ENCODE measurements around the gene IGF2BP2. TPM values are rescaled to one million over a fixed set of nuclear protein-coding genes. Genes with fewer than 3 reads are reported as not detected.

The IGF2BP2 gene
- total and polyA plus RNA-seq, 2 experiments from 2014 or later: 88.9 to 91.8 TPM

- TF ChIP-seq EZH2 (IDR thresholded peaks at IDR 0.05; ENCODE audit: borderline replicate concordance) (no peak), EZH2phosphoT487 (IDR thresholded peaks at IDR 0.05; ENCODE audit: low read depth, severe bottlenecking, unreplicated experiment) (no peak), CTCF (IDR thresholded peaks at IDR 0.05; ENCODE audit: poor library complexity) (no peak)
- Histone ChIP-seq H3K9me2 (replicated peaks; ENCODE audit: insufficient read depth) (no peaks in the 10 kb centered on the region), H3K4me2 (no peak overlapping the region), H3K27me3 (no peaks in the 10 kb centered on the region), H3K36me3 (replicated peaks; ENCODE audit: insufficient read depth, low read depth) (no peaks in the 10 kb centered on the region), H3K4me3 (no peak overlapping the region), H3K79me2 (no peaks in the 10 kb centered on the region), H4K20me1 (ENCODE audit: insufficient read depth, poor library complexity, severe bottlenecking) (no peaks in the 10 kb centered on the region), H3K27ac (no peak overlapping the region), H2AFZ (no peak overlapping the region), H3K9me3 (ENCODE audit: low read depth) (no peaks in the 10 kb centered on the region), H3K4me1 (ENCODE audit: insufficient read depth) (no peaks in the 10 kb centered on the region)
- 98% methylated on average over 3 of the region's 3 CpGs for WGBS (ENCODE audit: low lambda C conversion rate, missing lambda C conversion rate)
- no peak for DNase-seq (ENCODE audit: low spot score)
These were observed 19.2 kb upstream of the IGF2BP2 start for GRCh38 chr3:185844051-185844450.

- H3K4me3 ChIP-seq: no peak overlapping the region
- no peak for TF ChIP-seq CTCF (IDR thresholded peaks at IDR 0.05; ENCODE audit: poor library complexity)
- TF ChIP-seq EZH2phosphoT487 (IDR thresholded peaks at IDR 0.05; ENCODE audit: low read depth, severe bottlenecking, unreplicated experiment): no peak
- no peak for TF ChIP-seq EZH2 (IDR thresholded peaks at IDR 0.05; ENCODE audit: borderline replicate concordance)
- no peak for DNase-seq (ENCODE audit: low spot score)
These were observed 18.8 kb upstream of the IGF2BP2 start for GRCh38 chr3:185843635-185844034.

GRCh38 chr3:185843126-185843525, 18.3 kb upstream of the IGF2BP2 start:
- 96% methylated on average over 3 of the region's 3 CpGs for WGBS (ENCODE audit: low lambda C conversion rate, missing lambda C conversion rate)

More at GRCh38 chr3:185843635-185844034, 18.8 kb upstream of the IGF2BP2 start:
- H3K9me3 ChIP-seq (ENCODE audit: low read depth): no peaks in the 10 kb centered on the region
- H3K4me2 ChIP-seq: no peak overlapping the region
- H4K20me1 ChIP-seq (ENCODE audit: insufficient read depth, poor library complexity, severe bottlenecking): no peaks in the 10 kb centered on the region
- H3K27ac ChIP-seq: no peak overlapping the region
- no peaks in the 10 kb centered on the region for H3K9me2 ChIP-seq (replicated peaks; ENCODE audit: insufficient read depth)
- H3K36me3 ChIP-seq (replicated peaks; ENCODE audit: insufficient read depth, low read depth): no peaks in the 10 kb centered on the region
- peaks cover 3% of the 10 kb centered on the region for H3K4me1 ChIP-seq (ENCODE audit: insufficient read depth)
- WGBS (ENCODE audit: low lambda C conversion rate, missing lambda C conversion rate): 91% methylated on average over 2 of the region's 2 CpGs
- no peaks in the 10 kb centered on the region for H3K79me2 ChIP-seq
- H3K27me3 ChIP-seq: no peaks in the 10 kb centered on the region
- H2AFZ ChIP-seq: no peak overlapping the region

More at GRCh38 chr3:185843126-185843525, 18.3 kb upstream of the IGF2BP2 start:
- no peak for DNase-seq (ENCODE audit: low spot score)
- Histone ChIP-seq H3K36me3 (replicated peaks; ENCODE audit: insufficient read depth, low read depth) (no peaks in the 10 kb centered on the region), H4K20me1 (ENCODE audit: insufficient read depth, poor library complexity, severe bottlenecking) (no peaks in the 10 kb centered on the region), H3K27me3 (no peaks in the 10 kb centered on the region), H2AFZ (no peak overlapping the region), H3K9me2 (replicated peaks; ENCODE audit: insufficient read depth) (no peaks in the 10 kb centered on the region), H3K9me3 (ENCODE audit: low read depth) (no peaks in the 10 kb centered on the region), H3K4me1 (ENCODE audit: insufficient read depth) (peaks cover 4% of the 10 kb centered on the region), H3K4me2 (no peak overlapping the region), H3K4me3 (no peak overlapping the region), H3K79me2 (no peaks in the 10 kb centered on the region), H3K27ac (no peak overlapping the region)
- TF ChIP-seq EZH2phosphoT487 (IDR thresholded peaks at IDR 0.05; ENCODE audit: low read depth, severe bottlenecking, unreplicated experiment) (no peak), EZH2 (IDR thresholded peaks at IDR 0.05; ENCODE audit: borderline replicate concordance) (no peak), CTCF (IDR thresholded peaks at IDR 0.05; ENCODE audit: poor library complexity) (no peak)

Measured in hepatocyte (in vitro differentiated cells).